H1 (cell line): Measurements from ENCODE around the gene MGMT.

ENCODE experiments used
- CTCF ChIP-seq, 3 experiments: IDR thresholded peaks; 1 replicate in 2 of 3; 2 replicates in 1 of 3; pipeline versions ENCODE4 v1.5.1 to v1.6.1; 2011; ENCODE audit warnings: low read length in 3 of 3, mild to moderate bottlenecking in 3 of 3, inconsistent platforms in 2 of 3, low read depth in 1 of 3, moderate library complexity in 1 of 3; ENCODE audit not compliant: insufficient read depth in 1 of 3; ENCODE audit errors: control extremely low read depth in 1 of 3
- EP300 ChIP-seq, 2 experiments: IDR thresholded peaks; 1 replicate in 1 of 2; 2 replicates in 1 of 2; pipeline ENCODE4 v1.6.1; 2011 to 2012; ENCODE audit warnings: low read depth in 2 of 2, low read length in 2 of 2, mild to moderate bottlenecking in 2 of 2, borderline replicate concordance in 1 of 2, inconsistent platforms in 1 of 2, moderate library complexity in 1 of 2
- RAD21 ChIP-seq, 2 experiments: IDR thresholded peaks in 1 of 2; conservative IDR thresholded peaks in 1 of 2; 2 replicates each; pipeline ENCODE4 v1.6.1; 2011; ENCODE audit warnings: low read depth in 2 of 2, low read length in 2 of 2, improper control_type of control experiment in 1 of 2, inconsistent platforms in 1 of 2, mild to moderate bottlenecking in 1 of 2, moderate library complexity in 1 of 2
- RFX5 ChIP-seq: IDR thresholded peaks from 2 replicates; pipeline ENCODE4 v1.6.1; 2011; ENCODE audit warnings: low read depth, low read length, improper control_type of control experiment, borderline replicate concordance
- RXRA ChIP-seq: IDR thresholded peaks from 2 replicates; pipeline ENCODE4 v1.6.1; 2011; ENCODE audit warnings: low read depth, mild to moderate bottlenecking, low read length, moderate library complexity; ENCODE audit not compliant: insufficient read depth
- TAF1 ChIP-seq: IDR thresholded peaks from 2 replicates; pipeline ENCODE4 v1.6.1; 2011; ENCODE audit warnings: mild to moderate bottlenecking, low read depth, low read length
- YY1 ChIP-seq: IDR thresholded peaks from 2 replicates; pipeline ENCODE4 v1.6.1; 2011; ENCODE audit warnings: low read depth, mild to moderate bottlenecking, low read length

GRCh38 chr10:129445436-129446182 is 21.4 kb upstream of the MGMT start:
- TF ChIP-seq RAD21 (IDR thresholded peaks at IDR 0.05 in 1 of 2, conservative IDR thresholded peaks at IDR 0.05 in 1 of 2; ENCODE audit: low read depth in 2 of 2, low read length in 2 of 2) (no peak), EP300 (IDR thresholded peaks at IDR 0.05; ENCODE audit: borderline replicate concordance in 1 of 2, low read depth in 2 of 2, low read length in 2 of 2) (no peak), CTCF (IDR thresholded peaks at IDR 0.05; ENCODE audit: control extremely low read depth in 1 of 3, insufficient read depth in 1 of 3, low read depth in 1 of 3, low read length in 3 of 3) (no peak), RFX5 (no peak), RXRA (no peak), TAF1 (no peak), YY1 (no peak)
